ENCODE results near the gene SLC37A1. TPM values are rescaled to one million over a fixed set of nuclear protein-coding genes. Genes with fewer than 3 reads are reported as not detected.

Gene SLC37A1
- total RNA-seq, 1 donor from 2014 or later: 4.8 TPM

DNA sequence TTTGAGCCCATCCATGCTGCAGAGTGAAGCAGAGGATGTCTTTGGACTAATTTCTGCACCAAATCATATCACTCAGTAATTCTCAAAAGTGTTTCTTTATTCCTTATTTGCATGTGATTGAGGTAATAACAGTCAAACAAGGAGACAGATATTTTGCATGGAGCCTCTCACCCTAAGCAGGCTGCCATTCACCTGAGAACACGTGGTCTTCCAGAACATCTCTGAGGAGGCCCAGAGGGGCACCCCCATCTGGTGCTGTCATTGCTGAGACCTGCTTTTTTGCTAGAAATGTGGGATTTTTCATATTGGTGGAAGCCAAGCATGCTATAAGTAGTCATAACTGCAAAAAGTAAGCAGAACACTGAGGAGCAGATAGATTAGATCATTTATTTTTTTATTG lies 7.7 kb downstream of the SLC37A1 start:
- Mint-ChIP-seq H3K27me3 (ENCODE audit: low read depth) (no peaks in the 10 kb centered on the region), H3K4me1 (ENCODE audit: low read depth) (peaks cover 48% of the 10 kb centered on the region), H3K27ac (ENCODE audit: unreplicated experiment) (no peak overlapping the region), H3K4me3 (ENCODE audit: unreplicated experiment) (no peak overlapping the region), H3K9me3 (ENCODE audit: low read depth) (no peaks in the 10 kb centered on the region), H3K36me3 (ENCODE audit: low read depth) (peaks cover 14% of the 10 kb centered on the region)
- no peak for DNase-seq (ENCODE audit: low spot score)
- TF ChIP-seq, protein P1, sequence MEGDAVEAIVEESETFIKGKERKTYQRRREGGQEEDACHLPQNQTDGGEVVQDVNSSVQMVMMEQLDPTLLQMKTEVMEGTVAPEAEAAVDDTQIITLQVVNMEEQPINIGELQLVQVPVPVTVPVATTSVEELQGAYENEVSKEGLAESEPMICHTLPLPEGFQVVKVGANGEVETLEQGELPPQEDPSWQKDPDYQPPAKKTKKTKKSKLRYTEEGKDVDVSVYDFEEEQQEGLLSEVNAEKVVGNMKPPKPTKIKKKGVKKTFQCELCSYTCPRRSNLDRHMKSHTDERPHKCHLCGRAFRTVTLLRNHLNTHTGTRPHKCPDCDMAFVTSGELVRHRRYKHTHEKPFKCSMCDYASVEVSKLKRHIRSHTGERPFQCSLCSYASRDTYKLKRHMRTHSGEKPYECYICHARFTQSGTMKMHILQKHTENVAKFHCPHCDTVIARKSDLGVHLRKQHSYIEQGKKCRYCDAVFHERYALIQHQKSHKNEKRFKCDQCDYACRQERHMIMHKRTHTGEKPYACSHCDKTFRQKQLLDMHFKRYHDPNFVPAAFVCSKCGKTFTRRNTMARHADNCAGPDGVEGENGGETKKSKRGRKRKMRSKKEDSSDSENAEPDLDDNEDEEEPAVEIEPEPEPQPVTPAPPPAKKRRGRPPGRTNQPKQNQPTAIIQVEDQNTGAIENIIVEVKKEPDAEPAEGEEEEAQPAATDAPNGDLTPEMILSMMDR (IDR thresholded peaks at IDR 0.05): no peak

DNA sequence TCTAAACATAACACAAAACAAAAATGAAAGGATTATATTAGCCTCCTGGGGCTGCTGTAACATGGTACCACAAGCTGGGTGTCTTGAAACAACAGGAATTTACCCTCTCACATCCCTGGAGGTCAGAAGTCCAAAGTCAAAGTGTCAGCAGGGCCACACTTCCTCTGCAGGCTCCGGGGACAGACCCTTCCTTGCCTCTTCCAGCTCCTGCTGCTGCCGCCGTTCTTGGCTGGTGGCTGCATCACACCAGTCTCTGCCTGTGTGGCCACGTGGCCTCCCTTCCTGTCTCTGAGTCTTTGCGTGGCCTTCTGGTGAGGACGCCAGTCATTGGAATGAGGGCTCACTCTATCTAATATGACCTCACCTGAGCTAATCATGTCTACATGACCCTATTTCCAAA lies 8.2 kb downstream of the SLC37A1 start:
- TF ChIP-seq, protein P1 (IDR thresholded peaks at IDR 0.05): no peak
- Mint-ChIP-seq H3K27ac (ENCODE audit: unreplicated experiment) (no peak overlapping the region), H3K4me3 (ENCODE audit: unreplicated experiment) (no peak overlapping the region), H3K4me1 (ENCODE audit: low read depth) (peaks cover 43% of the 10 kb centered on the region), H3K27me3 (ENCODE audit: low read depth) (no peaks in the 10 kb centered on the region), H3K36me3 (ENCODE audit: low read depth) (peaks cover 14% of the 10 kb centered on the region), H3K9me3 (ENCODE audit: low read depth) (no peaks in the 10 kb centered on the region)
- DNase-seq (ENCODE audit: low spot score): no peak

DNA sequence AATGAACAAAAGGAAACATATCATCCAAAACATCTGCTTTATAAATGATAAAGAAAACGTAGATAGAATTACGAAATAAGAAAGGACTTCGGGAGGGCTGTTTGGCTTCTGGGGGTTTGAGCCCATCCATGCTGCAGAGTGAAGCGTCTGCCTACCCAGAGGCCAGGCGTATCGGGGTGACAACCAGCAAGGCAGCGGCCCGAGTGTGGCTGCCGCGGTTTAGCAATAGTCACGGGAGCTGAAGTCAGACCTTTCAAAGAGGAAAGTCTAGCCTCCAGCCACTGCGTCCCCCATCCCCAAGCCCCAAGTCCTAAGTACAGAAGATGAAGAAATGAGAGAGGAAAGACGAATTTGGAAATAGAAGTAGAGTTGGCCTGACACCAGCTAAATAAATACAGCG lies 8.6 kb downstream of the SLC37A1 start:
- peaks cover 16% of the 10 kb centered on the region for H3K36me3 Mint-ChIP-seq (ENCODE audit: low read depth)
- peaks cover 39% of the 10 kb centered on the region for H3K4me1 Mint-ChIP-seq (ENCODE audit: low read depth)
- H3K27me3 Mint-ChIP-seq (ENCODE audit: low read depth): no peaks in the 10 kb centered on the region
- H3K9me3 Mint-ChIP-seq (ENCODE audit: low read depth): no peaks in the 10 kb centered on the region
- no peak overlapping the region for H3K27ac Mint-ChIP-seq (ENCODE audit: unreplicated experiment)
- no peak for DNase-seq (ENCODE audit: low spot score)
- no peak overlapping the region for H3K4me3 Mint-ChIP-seq (ENCODE audit: unreplicated experiment)
- TF ChIP-seq, protein P1 (IDR thresholded peaks at IDR 0.05): no peak

DNA sequence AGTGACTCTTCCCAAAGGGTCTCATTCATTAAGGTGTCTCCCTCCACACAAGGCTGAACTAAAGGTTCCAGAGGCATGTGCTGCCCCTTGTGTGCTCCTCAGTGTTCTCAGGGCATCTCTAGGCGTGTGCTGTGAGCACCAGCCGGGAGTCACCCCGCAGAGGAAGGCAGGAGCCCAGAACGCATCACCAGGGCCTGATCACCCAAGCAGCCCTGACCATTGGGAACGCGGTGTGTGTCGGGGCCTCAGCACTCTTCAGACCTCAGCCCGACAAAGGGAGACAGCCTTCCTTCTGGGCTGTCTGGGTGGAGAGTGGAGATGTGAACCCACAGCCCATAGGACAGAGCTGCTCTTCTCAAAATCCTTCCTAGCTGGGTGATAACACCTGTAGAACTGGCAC lies 9.1 kb downstream of the SLC37A1 start:
- no peak for DNase-seq (ENCODE audit: low spot score)
- Mint-ChIP-seq H3K4me1 (ENCODE audit: low read depth) (peaks cover 34% of the 10 kb centered on the region), H3K27ac (ENCODE audit: unreplicated experiment) (no peak overlapping the region), H3K4me3 (ENCODE audit: unreplicated experiment) (no peak overlapping the region), H3K9me3 (ENCODE audit: low read depth) (no peaks in the 10 kb centered on the region), H3K36me3 (ENCODE audit: low read depth) (peaks cover 16% of the 10 kb centered on the region), H3K27me3 (ENCODE audit: low read depth) (no peaks in the 10 kb centered on the region)
- TF ChIP-seq, protein P1 (IDR thresholded peaks at IDR 0.05): no peak

DNA sequence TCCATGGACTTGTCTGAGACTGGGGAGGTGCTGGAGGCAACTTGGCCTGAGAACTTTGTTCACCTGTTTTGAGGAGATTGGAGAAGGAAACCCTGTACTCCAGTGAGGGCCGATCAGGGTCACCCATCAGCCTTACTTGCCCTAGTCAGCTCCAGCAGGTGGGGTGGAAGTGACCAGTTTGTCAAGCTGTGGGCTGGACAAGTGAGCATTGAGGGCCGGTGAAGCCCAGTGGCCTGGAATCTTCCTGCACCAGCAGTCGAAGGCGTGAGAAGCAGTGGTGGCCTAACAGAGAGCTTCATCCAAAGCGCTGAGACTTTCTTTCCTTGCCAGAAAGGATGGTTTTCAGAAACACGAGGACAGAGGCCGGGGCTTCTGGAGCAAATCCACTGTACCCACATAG lies 9.6 kb downstream of the SLC37A1 start:
- TF ChIP-seq, protein P1 (IDR thresholded peaks at IDR 0.05): no peak
- Mint-ChIP-seq H3K27ac (ENCODE audit: unreplicated experiment) (no peak overlapping the region), H3K9me3 (ENCODE audit: low read depth) (no peaks in the 10 kb centered on the region), H3K27me3 (ENCODE audit: low read depth) (no peaks in the 10 kb centered on the region), H3K36me3 (ENCODE audit: low read depth) (peaks cover 16% of the 10 kb centered on the region), H3K4me3 (ENCODE audit: unreplicated experiment) (no peak overlapping the region), H3K4me1 (ENCODE audit: low read depth) (peaks cover 29% of the 10 kb centered on the region)
- no peak for DNase-seq (ENCODE audit: low spot score)

Data from chondrocyte (in vitro differentiated cells).